ENCODE measurements around the gene RING1.

The RING1 gene

DNA sequence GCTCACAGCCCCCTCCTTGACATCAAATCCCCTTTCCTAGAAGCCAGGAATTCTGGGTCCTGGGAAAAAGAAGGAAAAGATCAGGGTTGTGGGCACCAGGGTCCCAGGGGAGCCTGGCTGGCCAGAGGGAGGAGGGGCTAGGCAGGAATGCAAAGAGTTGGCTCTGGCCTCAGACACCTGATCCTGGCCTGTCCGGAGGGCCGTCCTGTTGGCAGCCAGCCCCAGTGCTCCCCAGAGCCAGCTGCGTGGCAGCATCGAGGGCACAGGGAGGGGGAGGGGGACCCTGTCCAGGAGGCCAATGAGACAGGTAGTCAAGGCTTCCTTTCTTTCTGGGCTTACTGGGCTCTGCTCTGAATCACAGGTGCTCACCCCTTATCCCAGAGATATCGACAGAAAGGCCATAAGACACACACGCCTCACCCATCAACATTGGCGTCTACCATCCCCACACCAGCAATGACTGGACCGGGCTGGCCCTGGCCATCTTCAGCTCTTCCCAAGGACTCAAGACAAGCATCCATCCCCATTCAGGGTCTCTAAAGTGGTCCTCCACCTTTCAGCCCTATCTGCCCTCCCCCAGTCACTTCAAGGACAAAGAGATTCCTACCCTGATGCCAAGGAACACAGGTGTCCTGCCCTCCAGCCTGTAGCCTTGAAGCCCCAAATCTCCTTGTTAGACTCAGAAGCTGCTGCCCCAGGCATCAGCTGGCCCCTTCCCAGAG, 16.8 kb upstream of the RING1 start:
- ChIA-PET CTCF (interaction anchor here (0.8 to 1.8 kb wide), 2 partner anchors 18 to 207 kb away, joined by 3 to 4 read pairs; no protein-coding TSS in a partner anchor), POLR2A (interaction anchor here (1.0 kb wide), 1 partner anchor 13 kb away, joined by 4 read pairs; the partner anchor contains the start of gene HSD17B8)

DNA sequence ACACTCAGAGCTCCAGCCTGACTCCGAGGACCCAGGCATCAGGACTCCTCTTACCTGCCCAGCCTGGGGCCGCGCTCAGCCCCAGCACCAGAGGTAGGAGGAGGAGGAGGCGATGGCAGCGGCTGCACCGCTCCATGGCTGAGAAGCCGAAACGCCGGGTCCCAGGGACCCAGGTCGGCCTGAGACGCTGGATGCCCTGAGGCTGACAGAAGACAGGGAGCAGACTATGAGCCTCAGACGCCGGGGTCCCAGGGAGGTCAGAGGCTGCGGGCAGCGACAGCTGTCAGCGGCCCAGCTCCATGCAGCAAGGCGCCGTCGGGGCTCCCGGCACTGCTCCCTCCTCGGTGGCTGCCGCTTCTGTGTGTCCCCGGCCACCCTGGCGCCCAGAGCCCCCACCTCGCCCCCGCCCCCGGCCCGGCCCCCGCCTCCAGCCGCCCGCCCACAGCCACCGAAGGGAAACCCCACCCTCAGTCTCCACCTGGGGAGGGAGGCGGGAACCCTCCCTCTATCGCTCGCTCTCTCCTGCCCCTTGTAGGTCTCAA, 16.1 kb upstream of the RING1 start, which contains the start of gene COL11A2:
TSS of gene COL11A2 (minus strand) at position 363 of the 542 bp plus-strand sequence. CDS start at position 136, 227 bp downstream.
- ChIA-PET POLR2A (interaction anchor here (1.0 kb wide), 1 partner anchor 12 kb away, joined by 4 read pairs; the partner anchor contains the start of gene HSD17B8), CTCF (interaction anchor here (0.8 to 1.8 kb wide), 2 partner anchors 18 to 208 kb away, joined by 3 to 4 read pairs; no protein-coding TSS in a partner anchor)
- TF ChIP-seq, protein P1, sequence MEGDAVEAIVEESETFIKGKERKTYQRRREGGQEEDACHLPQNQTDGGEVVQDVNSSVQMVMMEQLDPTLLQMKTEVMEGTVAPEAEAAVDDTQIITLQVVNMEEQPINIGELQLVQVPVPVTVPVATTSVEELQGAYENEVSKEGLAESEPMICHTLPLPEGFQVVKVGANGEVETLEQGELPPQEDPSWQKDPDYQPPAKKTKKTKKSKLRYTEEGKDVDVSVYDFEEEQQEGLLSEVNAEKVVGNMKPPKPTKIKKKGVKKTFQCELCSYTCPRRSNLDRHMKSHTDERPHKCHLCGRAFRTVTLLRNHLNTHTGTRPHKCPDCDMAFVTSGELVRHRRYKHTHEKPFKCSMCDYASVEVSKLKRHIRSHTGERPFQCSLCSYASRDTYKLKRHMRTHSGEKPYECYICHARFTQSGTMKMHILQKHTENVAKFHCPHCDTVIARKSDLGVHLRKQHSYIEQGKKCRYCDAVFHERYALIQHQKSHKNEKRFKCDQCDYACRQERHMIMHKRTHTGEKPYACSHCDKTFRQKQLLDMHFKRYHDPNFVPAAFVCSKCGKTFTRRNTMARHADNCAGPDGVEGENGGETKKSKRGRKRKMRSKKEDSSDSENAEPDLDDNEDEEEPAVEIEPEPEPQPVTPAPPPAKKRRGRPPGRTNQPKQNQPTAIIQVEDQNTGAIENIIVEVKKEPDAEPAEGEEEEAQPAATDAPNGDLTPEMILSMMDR (IDR thresholded peaks at IDR 0.05; ENCODE audit: control extremely low read depth, extremely low read depth, low read depth, missing control alignments): no peak

More for the DNA sequence above, 16.8 kb upstream of the RING1 start:
- DNase-seq (ENCODE audit: extremely low spot score): no peak
- TF ChIP-seq, protein P1 (IDR thresholded peaks at IDR 0.05; ENCODE audit: control extremely low read depth, extremely low read depth, low read depth, missing control alignments): no peak

DNA sequence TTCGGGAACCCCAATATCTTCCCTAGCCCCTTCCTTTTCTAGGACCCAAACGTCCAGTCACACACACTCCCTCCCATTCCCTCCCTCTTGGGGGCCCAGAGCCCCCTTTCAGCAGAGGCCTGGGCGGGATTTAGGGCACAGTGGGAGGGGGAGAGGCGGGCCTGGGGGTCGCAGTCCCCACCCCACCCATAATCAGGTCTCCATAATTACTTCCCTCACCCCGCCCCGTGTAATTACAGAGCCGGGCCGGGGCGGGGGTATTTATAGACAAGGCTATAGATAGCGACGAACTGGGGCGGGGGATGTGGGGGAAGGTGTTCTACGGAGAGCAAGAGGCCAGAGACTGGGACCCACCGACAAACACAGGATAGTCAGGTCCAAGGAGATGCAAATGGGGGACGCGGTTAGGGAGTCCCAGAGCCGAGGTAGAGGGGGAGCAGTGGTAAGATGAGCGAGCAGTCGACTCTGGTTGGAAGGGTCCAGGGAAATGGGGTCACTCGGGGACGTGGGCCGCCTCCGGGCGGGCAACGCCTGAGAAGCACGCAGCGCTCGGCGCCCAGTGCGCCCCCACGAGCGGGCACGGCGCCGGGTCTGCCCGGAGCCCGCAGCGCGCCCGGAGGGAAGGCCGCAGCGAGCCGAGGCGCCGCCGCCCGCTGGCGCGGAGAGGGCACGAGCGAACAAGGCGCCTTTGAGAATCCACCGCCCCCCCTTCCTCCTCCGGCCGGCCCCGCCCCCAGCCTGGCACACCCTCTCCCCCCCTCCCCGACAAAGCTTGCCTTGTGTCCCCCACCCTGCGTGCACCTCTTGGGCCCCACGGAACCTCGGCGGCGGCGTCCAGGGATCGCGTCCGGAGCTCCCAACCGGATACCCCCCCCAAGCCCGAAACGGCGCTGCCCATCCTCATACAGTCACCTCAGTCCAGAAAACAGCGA, 15.4 kb upstream of the RING1 start:
- ChIA-PET CTCF (interaction anchor here (1.5 to 1.8 kb wide), 2 partner anchors 17 to 55 kb away, joined by 3 to 4 read pairs; no protein-coding TSS in a partner anchor), POLR2A (interaction anchor here (1.0 kb wide), 1 partner anchor 12 kb away, joined by 4 read pairs; the partner anchor contains the start of gene HSD17B8)
- no peak for DNase-seq (ENCODE audit: extremely low spot score)
- TF ChIP-seq, protein P1 (IDR thresholded peaks at IDR 0.05; ENCODE audit: control extremely low read depth, extremely low read depth, low read depth, missing control alignments): no peak

More for the DNA sequence above, 16.1 kb upstream of the RING1 start, which contains the start of gene COL11A2:
- no peak for DNase-seq (ENCODE audit: extremely low spot score)

DNA sequence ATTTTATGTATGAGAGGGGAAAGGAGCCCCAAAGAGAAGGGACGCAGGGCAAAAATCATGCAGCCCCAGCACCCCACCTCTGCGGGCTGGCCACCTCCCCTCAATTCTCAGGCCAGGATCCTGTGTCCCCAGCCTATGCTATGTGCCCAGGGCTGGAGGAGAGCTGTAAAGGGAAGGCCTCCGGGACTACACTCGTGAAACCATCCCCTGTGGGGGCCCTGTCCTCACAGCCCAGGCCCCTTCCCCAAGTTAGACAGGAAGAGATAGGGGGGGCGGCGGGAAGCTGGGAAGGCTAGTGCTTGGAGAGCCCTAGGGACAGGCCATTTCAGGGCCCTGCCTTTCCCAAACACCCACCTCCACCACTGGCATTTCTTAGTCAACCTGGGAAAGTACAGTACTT, 14.7 kb upstream of the RING1 start:
- POLR2A ChIA-PET: interaction anchor here (1.6 kb wide), 1 partner anchor 11 kb away, joined by 4 read pairs; the partner anchor contains the start of gene HSD17B8
- no peak for DNase-seq (ENCODE audit: extremely low spot score)
- TF ChIP-seq, protein P1 (IDR thresholded peaks at IDR 0.05; ENCODE audit: control extremely low read depth, extremely low read depth, low read depth, missing control alignments): no peak
- CTCF ChIA-PET: interaction anchor here (1.5 kb wide), 1 partner anchor 55 kb away, joined by 3 read pairs; no protein-coding TSS in a partner anchor

DNA sequence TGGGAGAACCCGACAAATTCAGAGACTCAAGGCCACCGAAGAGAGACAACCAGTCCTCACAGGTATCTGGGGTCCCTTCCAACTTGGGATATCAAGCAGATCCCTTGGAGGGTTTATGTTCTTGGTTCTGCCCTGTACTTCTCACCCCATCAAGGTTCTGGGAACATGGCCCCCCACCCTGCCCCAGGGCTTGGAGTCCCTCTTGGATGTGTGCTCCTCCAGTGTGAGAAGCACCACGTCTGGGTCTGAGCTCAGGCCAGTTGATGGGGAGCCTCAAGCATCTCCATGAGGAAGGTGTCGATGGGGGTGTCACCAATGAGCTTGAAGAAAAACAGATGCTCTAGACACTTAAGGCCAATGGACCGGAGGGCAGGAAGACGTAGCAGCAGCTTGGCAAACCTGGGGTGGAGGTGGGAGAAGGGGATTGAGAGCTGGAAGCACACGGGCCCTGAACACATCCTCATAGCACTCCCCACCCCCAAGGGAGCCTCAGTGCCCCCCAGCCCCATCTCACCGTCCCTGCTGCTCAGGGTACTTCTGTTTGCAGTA, 13.8 kb upstream of the RING1 start:
- no peak for DNase-seq (ENCODE audit: extremely low spot score)
- TF ChIP-seq, protein P1 (IDR thresholded peaks at IDR 0.05; ENCODE audit: control extremely low read depth, extremely low read depth, low read depth, missing control alignments): no peak
- CTCF ChIA-PET: interaction anchor here (0.8 kb wide), 1 partner anchor 47 kb away, joined by 3 read pairs; no protein-coding TSS in a partner anchor
- POLR2A ChIA-PET: interaction anchor here (1.6 kb wide), 1 partner anchor 10 kb away, joined by 4 read pairs; the partner anchor contains the start of gene HSD17B8

All from GM10248 (cell line).